ENCODE measurements around the gene IL1RN. TPM values are rescaled to one million over a fixed set of nuclear protein-coding genes. Genes with fewer than 3 reads are reported as not detected.

Gene IL1RN
- total and polyA plus RNA-seq, 10 of the 15 experiments (the other 5 are each of a cell fraction or from before 2014, with no cell fraction given), result 0.04 TPM; not detected in 7

- TF ChIP-seq ZBTB4 (CRISPR knock-in tag; IDR thresholded peaks at IDR 0.05) (no peak), ESRRA (IDR thresholded peaks at IDR 0.05; ENCODE audit: low read length) (no peak), RB1 (IDR thresholded peaks at IDR 0.05; ENCODE audit: borderline replicate concordance) (no peak), NFIC (IDR thresholded peaks at IDR 0.05; ENCODE audit: low read depth, low read length) (no peak), ZSCAN29 (IDR thresholded peaks at IDR 0.05) (no peak), HSF1 (IDR thresholded peaks at IDR 0.05; ENCODE audit: low read depth, low read length) (no peak), NRF1 (conservative IDR thresholded peaks at IDR 0.05; ENCODE audit: low read depth, low read length) (no peak), SMAD5 (IDR thresholded peaks at IDR 0.05; ENCODE audit: low read depth) (peak; percentile 86), HDGF (IDR thresholded peaks at IDR 0.05) (peak; percentile 99), RFX5 (IDR thresholded peaks at IDR 0.05; ENCODE audit: low read depth, low read length) (no peak), SUZ12 (IDR thresholded peaks at IDR 0.05; ENCODE audit: unreplicated experiment) (no peak), SRF (IDR thresholded peaks at IDR 0.05; ENCODE audit: low read depth in 2 of 2, low read length in 2 of 2) (no peak), ETV6 (conservative IDR thresholded peaks at IDR 0.05 in 1 of 2, IDR thresholded peaks at IDR 0.05 in 1 of 2; ENCODE audit: borderline replicate concordance in 1 of 2, low read depth in 1 of 2) (peak in 1 of 2 experiments; percentile 85; a peak in 2 of 4 replicates), MLLT1 (IDR thresholded peaks at IDR 0.05) (peak; percentile 90)
- TF ChIP-seq, protein P1, sequence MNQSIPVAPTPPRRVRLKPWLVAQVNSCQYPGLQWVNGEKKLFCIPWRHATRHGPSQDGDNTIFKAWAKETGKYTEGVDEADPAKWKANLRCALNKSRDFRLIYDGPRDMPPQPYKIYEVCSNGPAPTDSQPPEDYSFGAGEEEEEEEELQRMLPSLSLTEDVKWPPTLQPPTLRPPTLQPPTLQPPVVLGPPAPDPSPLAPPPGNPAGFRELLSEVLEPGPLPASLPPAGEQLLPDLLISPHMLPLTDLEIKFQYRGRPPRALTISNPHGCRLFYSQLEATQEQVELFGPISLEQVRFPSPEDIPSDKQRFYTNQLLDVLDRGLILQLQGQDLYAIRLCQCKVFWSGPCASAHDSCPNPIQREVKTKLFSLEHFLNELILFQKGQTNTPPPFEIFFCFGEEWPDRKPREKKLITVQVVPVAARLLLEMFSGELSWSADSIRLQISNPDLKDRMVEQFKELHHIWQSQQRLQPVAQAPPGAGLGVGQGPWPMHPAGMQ (IDR thresholded peaks at IDR 0.05; ENCODE audit: borderline replicate concordance), result no peak
- TF ChIP-seq, protein P2, sequence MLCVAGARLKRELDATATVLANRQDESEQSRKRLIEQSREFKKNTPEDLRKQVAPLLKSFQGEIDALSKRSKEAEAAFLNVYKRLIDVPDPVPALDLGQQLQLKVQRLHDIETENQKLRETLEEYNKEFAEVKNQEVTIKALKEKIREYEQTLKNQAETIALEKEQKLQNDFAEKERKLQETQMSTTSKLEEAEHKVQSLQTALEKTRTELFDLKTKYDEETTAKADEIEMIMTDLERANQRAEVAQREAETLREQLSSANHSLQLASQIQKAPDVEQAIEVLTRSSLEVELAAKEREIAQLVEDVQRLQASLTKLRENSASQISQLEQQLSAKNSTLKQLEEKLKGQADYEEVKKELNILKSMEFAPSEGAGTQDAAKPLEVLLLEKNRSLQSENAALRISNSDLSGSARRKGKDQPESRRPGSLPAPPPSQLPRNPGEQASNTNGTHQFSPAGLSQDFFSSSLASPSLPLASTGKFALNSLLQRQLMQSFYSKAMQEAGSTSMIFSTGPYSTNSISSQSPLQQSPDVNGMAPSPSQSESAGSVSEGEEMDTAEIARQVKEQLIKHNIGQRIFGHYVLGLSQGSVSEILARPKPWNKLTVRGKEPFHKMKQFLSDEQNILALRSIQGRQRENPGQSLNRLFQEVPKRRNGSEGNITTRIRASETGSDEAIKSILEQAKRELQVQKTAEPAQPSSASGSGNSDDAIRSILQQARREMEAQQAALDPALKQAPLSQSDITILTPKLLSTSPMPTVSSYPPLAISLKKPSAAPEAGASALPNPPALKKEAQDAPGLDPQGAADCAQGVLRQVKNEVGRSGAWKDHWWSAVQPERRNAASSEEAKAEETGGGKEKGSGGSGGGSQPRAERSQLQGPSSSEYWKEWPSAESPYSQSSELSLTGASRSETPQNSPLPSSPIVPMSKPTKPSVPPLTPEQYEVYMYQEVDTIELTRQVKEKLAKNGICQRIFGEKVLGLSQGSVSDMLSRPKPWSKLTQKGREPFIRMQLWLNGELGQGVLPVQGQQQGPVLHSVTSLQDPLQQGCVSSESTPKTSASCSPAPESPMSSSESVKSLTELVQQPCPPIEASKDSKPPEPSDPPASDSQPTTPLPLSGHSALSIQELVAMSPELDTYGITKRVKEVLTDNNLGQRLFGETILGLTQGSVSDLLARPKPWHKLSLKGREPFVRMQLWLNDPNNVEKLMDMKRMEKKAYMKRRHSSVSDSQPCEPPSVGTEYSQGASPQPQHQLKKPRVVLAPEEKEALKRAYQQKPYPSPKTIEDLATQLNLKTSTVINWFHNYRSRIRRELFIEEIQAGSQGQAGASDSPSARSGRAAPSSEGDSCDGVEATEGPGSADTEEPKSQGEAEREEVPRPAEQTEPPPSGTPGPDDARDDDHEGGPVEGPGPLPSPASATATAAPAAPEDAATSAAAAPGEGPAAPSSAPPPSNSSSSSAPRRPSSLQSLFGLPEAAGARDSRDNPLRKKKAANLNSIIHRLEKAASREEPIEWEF (IDR thresholded peaks at IDR 0.05; ENCODE audit: insufficient replicate concordance, low read depth, low read length), result no peak
These were observed 46.4 kb downstream of the IL1RN start, which contains the start of gene PSD4 (continued) for GRCh38 chr2:113173542-113174375.

Data from GM12878 (cell line).